Dermis microvascular lymphatic vessel endothelial cell (primary cell): ENCODE data around the gene SEPTIN12. TPM values are rescaled to one million over a fixed set of nuclear protein-coding genes. Genes with fewer than 3 reads are reported as not detected.

Source experiments
- DNase-seq, 2 donors: peaks; one replicate each; pipeline versions ENCODE4 v3.0.0 to v3.0.0-alpha.2; 2010; ENCODE audit warnings: low read depth in 2 of 2
- total RNA-seq: library from RNA; depleted of rRNA; stranded (reverse); fragments of >200 nt; gene quantifications from 2 replicates; pipeline ENCODE4 v1.2.1, GENCODE V29; 2014

Gene SEPTIN12
- total RNA-seq, 1 donor from 2014 or later = not detected

DNA sequence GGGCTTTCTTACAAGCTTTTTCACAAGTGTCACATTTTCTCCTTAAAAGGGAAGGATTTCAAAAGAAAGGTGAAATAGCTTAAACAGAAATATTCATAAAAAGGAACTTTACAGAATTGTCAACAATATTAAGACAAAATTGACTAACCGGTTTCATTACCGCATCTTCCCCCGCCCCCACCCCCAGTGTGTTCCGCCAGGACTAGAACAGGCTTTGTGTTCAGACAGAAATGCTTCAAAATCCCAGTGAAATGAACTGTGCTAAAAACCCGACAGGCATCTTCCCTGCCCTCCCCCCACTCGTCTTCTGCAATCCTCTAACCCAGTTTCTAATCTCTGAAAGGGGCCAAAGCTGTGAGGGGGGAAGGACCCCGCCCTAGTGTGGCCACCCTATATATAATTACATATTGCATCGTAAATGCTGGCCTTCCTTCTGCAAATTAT is 15.3 kb upstream of the SEPTIN12 start:
- DNase-seq = no peak

GRCh38 chr16:4802659-4803287 is 14.6 kb upstream of the SEPTIN12 start:
- DNase-seq = peak; percentile 64 to 89

GRCh38 chr16:4801962-4802658 is 14.0 kb upstream of the SEPTIN12 start, which contains the start of gene ROGDI:
ROGDI (minus strand) TSS chr16:4802633; CDS start chr16:4802571, 62 bp downstream.
- DNase-seq = peak in 1 of 2 donors; percentile 57

DNA sequence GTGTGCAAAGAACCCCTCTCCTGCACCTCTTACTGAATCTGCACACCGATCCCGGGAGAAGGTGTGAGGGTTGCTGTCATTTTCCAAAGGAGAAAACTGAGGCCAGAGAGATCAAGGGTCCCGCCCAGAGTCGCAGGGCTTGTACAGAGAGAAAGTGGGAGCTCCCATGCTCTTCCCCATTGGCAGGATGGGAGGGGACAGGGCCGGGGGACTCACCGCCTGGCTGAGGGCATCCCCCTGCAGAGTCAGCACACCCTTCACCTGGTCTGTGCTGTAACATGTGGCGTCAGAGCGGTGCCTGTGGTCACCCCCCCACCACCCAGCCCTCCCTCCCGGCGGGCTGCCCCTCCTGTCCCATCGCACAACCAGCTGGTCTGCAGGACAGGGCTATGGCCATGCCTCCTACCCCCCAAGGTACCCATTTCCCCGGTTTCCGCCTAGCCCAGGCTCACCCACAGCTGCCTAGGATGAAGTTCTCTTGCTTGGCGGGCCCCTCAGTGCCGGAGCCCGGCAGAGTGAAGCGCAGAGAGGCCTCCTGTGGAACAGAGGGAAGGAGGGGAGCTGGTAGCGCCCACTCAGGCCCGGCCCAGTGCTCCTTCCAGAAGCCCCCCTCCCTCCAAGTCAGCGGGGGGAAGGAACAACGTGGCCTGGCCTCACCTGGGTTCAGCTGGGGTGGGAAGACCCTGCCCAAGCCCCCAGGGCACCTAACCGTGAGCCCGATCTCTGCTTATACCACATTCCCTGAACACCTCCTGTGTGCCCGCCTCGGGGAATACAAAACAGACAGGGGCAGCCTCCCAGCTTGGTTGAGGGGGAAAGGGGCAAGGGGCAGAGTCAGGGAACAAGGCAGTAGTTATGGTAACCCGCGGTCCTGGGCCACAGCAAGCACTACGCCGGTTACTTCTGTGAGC is 13.2 kb upstream of the SEPTIN12 start:
- DNase-seq = no peak

DNA sequence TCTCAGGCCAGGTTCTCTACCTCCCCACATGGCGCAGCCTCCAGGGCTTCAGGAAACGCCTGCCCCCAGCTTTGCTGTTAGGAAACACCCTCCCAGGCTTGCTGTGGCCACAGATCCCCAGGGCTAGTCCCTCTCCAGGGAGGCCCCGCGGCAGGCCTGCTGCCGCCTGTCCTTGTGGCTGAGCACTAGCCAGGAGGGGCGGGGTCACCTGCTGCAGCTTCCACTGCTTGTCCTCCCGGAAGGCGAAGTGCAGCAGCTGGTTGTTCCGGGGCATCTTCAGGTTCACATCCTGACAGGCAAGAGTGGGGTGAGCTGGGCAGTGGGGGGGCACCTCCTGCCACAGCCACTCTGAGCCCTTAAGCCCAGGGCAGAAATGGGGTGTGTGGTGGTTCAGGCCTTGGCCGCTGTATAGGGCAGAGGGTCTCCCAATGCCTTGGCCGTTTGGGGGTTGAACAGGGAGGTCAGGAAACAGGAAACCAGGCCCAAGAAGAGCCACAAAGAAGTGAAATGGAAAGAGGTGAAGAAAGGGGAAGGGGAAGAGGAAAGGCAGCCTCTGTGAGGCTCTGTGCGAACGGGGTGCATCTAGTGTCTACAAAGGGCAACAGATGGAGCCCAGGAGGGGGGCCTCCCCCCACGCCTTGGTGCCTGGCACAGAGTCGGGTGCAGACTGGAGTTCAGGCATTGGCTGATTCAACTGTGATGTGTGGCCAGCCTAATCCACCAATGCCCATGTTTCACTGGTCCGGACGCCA is 12.3 kb upstream of the SEPTIN12 start:
- peak; percentile 20 to 40 for DNase-seq

DNA sequence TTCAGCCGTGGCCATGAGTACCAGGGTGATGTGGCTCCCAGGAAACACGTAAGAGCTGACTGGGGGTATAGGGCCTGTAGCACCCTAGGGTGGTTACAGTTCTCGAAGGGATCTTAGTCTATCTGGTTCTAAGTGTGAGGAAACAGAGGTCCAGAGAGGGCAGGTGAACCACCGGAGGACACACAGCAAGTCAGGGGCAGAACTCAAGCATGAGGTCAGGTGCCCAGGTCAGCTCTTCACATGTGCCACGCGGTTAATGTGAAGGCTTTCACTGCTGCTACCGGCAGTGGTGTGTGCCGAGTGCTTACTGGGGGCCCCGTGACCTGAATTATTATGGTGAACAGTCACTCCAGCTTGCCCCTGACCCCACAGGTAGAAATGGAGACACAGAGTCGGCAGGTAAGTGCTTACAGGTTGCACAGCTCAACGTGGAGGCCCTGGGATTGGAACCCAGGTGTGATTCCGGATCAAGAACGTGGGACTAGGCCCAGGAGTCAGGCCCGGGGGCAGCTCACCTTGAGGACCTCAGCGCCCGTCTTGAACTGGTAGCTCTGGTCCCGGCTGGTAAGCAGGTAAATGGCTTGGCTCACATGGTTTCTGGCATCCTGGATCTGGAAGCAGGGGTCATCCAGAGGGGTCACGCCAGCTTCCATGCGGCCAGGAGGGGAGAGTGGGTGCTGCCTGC is 11.2 kb upstream of the SEPTIN12 start:
- no peak for DNase-seq

DNA sequence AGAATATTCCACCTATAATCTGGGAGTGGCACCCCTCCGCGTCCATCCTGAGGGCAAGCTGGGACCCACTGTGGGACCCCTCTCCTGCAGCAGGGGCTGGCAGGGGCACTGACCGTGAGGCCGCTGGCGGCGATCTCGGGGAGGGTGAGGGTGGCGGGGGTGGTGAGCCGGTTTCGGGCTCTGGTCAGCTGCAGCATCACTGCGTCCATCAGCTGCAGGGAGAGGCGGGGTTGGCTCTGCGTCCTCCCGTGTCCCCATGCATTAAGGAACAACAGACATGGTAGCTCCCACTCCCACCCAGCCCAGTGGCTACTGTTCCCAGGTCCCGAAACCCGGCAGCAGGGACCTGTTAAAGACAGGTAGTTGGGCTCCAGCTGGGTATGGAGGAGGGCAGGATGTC is 10.3 kb upstream of the SEPTIN12 start:
- DNase-seq = no peak

DNA sequence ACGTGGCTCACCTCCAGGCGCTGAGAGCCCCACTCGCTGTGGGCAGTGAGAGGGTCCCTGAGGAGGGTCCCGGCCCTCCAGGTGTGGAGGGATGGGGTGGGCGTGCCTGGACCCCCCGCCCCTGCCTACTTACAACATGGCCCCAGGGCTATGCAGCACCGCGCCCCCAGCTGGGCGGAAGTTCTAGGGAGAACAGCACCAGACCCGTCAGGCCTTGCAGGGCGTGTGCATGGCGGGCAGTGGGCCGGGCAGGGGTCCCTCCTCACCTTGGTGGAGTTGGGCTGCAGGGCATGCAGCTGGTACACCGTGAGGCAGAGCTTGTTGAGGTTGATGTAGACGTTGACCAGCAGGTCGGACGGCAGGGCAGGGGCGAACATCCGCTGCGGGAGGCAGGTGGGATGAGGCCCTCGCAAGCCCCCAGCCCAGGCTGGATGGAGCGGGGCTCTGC is 9.7 kb upstream of the SEPTIN12 start:
- no peak for DNase-seq

GRCh38 chr16:4796982-4797804 is 9.0 kb upstream of the SEPTIN12 start:
- no peak for DNase-seq

- no peak for DNase-seq
Observed at GRCh38 chr16:4795828-4796572, 7.9 kb upstream of the SEPTIN12 start.

- no peak for DNase-seq
Observed at GRCh38 chr16:4795181-4795827, 7.2 kb upstream of the SEPTIN12 start, which contains the start of gene SMIM22. SMIM22 (plus strand) TSS chr16:4795369; CDS start chr16:4795735, 366 bp downstream.

DNA sequence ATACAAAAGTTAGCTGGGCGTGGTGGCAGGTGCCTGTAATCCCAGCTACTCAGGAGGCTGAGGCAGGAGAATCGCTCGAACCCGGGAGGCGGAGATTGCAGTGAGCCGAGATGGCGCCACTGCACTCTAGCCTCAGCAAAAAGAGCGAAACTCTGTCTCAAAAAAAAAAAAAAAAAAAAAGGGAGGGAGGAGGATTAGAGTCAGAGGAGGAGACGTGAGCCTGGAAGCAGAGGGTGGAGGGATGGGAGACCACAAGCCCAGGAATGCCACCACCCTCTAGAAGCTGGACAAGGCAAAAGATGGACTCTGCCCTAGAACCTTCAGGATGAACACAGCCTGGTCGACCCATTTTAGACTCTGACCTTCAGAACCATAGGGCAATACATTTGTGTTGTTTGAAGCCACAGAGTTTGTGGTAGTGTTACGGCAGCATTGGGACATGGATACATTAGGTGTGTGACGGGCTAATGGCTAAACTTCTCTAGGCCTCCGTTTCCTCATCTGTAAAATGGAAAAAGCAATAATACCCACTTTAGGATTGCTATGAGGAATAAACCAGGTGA is 4.9 kb upstream of the SEPTIN12 start:
- no peak for DNase-seq

DNA sequence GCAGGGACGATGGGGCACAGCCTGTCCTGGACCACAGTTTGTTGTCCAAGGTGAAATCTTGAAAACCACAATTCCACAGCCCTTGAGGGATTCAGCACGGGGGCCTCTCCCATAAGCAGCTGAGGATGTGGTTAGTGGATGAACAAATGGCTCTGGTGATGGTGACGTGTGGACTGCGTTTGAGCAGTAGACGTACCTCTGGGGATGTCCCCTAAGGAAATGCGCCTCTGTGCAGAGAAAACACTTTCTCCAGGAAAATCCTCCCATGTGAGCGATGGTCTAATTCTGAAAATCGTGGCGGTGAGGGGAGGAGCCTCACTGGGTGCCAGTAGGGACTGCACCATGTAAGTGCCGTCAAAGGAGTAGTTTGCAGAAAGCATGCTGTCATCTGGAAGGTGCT is 2.7 kb upstream of the SEPTIN12 start:
- no peak for DNase-seq

DNA sequence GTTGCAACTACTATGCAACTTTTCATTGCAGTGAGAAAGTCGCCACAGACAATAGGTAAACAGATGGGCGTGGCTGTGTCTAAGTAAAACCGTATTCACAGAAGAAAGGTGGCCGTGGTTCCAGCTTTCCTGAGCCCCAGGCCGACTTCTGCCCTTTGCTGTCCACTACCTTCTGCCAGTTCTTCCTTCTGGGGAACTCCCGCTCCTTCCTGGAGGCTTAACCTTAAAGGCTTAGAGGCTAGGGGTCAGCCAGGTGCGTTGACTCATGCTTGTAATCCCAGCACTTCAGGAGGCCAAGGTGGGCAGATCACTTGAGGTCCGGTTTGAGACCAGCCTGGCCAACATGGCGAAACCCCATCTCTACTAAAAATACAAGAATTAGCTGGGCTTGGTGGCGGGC is 2.1 kb upstream of the SEPTIN12 start:
- DNase-seq = no peak

- no peak for DNase-seq
Observed at GRCh38 chr16:4788910-4789309, 765 bp upstream of the SEPTIN12 start.

DNA sequence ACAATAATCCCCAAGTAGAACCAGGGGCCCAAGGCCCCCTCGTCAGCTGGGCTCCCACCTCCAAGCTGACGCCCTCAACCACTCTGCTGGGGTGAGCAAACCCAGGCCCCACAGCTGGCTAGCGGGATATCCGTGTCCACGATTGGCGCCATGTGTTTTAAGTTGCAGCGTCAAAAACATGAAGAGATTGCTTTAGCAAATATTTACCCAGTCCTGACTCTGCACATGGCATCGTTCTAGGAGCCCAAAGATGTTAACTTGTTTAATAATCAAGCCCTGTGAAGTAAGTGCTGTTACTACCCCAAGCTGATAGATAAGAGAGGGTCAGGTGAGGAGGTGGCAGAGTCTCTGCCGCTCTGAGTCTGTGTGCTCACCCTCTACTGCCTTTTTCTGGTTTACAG is 344 bp upstream of the SEPTIN12 start:
- DNase-seq = no peak

- no peak for DNase-seq
Observed at GRCh38 chr16:4787068-4787467, 1.1 kb downstream of the SEPTIN12 start.
